OCI-LY3 (cell line): ENCODE data around the gene ZSCAN16.
A peak's percentile ranks its signal among the peaks of the same experiment; 100 is the strongest.
"Not testable (repeated sequence)": the region's sequence is repeated elsewhere in the genome, so short reads cannot be mapped to it uniquely, and the experiment has no call there.

Experiments used
- H2AFZ ChIP-seq: fragments of 200-600, 300-600 bp; shearing (Covaris generic); 2 replicates; pipeline ENCODE4 v1.6.0; 2014; ENCODE audit warnings: antibody characterized with exemption, low read depth, low read length
- H3K27ac ChIP-seq: fragments of 200-600, 300-600 bp; sonication (generic); 2 replicates; pipeline ENCODE4 v1.5.1; 2014; ENCODE audit warnings: mild to moderate bottlenecking, low read length, moderate library complexity, mixed read lengths
- H3K27me3 ChIP-seq: fragments of 200-600, 300-600 bp; sonication (generic); 2 replicates; pipeline ENCODE4 v1.6.1; 2014; ENCODE audit warnings: low read depth, low read length, mixed read lengths
- H3K36me3 ChIP-seq: fragments of 200-600, 300-600 bp; sonication (generic); replicated peaks from 2 replicates; pipeline ENCODE3; 2014; ENCODE audit warnings: low read depth, low read length, mixed read lengths
- H3K4me1 ChIP-seq: fragments of 300-600, 200-600 bp; sonication (generic); 2 replicates; pipeline ENCODE4 v1.6.1; 2014; ENCODE audit warnings: low read length, mixed read lengths
- H3K4me2 ChIP-seq: fragments of 200-600, 300-600 bp; sonication (generic); 2 replicates; pipeline ENCODE4 v1.6.1; 2014; ENCODE audit warnings: low read length, mixed read lengths
- H3K4me3 ChIP-seq: fragments of 300-600, 200-600 bp; sonication (generic); 2 replicates; pipeline ENCODE4 v1.5.1; 2014; ENCODE audit warnings: antibody characterized with exemption, mild to moderate bottlenecking, low read length, moderate library complexity
- H3K79me2 ChIP-seq: fragments of 300-600, 200-600 bp; shearing (Covaris generic); 2 replicates; pipeline ENCODE4 v1.6.1; 2014; ENCODE audit warnings: mild to moderate bottlenecking, low read length, mixed read lengths
- H3K9ac ChIP-seq: fragments of 300-600, 200-600 bp; shearing (Covaris generic); 2 replicates; pipeline ENCODE4 v1.6.0; 2014; ENCODE audit warnings: mild to moderate bottlenecking, low read length, moderate library complexity
- H3K9me3 ChIP-seq: fragments of 200-600, 300-600 bp; shearing (Covaris generic); 2 replicates; pipeline ENCODE4 v1.6.1; 2014; ENCODE audit warnings: low read length, mixed read lengths; ENCODE audit not compliant: insufficient read depth
- H4K20me1 ChIP-seq: fragments of 200-600, 300-600 bp; sonication (generic); 2 replicates; pipeline ENCODE4 v1.6.1; 2016; ENCODE audit warnings: low read length, mixed read lengths; ENCODE audit not compliant: insufficient read depth
- EZH2phosphoT487 ChIP-seq: fragments of 200-600 bp; shearing (Covaris generic); IDR thresholded peaks from 2 replicates; pipeline ENCODE4 v1.6.1; 2018; ENCODE audit warnings: antibody characterized with exemption, mixed run types, low read depth
- TF ChIP-seq, protein P1 (sequence below): fragments of 200-600, 300-600 bp; sonication (generic); IDR thresholded peaks from 2 replicates; pipeline ENCODE4 v1.5.1; 2014; ENCODE audit warnings: antibody characterized with exemption, low read length, low read depth

Gene ZSCAN16

DNA sequence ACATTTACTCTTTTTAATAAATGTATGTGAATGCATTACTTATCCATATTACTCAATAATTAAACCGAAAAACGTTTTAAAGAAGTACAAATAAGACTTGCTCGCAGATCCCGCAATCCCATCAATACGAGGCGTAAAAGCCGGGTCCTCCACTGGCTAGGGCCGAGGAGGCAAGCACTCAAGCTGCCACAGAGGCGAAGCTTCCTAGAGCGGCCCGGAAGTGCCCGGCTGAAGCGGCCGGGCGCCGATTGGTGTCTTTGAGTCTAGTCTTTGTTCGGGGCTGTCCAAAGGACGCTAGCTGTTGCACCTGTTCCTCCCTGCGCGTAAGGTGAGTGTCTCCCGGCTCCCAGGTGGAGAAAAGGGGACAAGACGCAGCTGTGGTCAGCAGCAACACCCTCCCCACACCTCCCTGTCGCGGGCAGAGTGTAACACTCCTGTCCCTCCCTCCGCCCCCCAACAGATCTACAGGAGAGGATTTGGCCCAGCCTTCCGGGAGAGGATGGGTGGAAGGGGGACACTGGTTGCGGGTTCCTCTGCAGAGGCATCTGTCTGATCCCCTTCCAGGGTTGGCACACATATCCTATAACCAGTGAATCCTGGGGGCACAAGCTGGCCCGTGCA, at the start of gene ZSCAN16:
Gene ZSCAN16, plus strand, starts transcription at position 260 of the 621 bp plus-strand sequence. CDS start 835 bp downstream, outside the sequence.
- peak within 1 kb of the TSS; percentile 94 for H3K4me2 ChIP-seq
- peaks cover 23% of the 10 kb centered on the region for H3K36me3 ChIP-seq
- peaks cover 68% of the 10 kb centered on the region for H3K79me2 ChIP-seq

DNA sequence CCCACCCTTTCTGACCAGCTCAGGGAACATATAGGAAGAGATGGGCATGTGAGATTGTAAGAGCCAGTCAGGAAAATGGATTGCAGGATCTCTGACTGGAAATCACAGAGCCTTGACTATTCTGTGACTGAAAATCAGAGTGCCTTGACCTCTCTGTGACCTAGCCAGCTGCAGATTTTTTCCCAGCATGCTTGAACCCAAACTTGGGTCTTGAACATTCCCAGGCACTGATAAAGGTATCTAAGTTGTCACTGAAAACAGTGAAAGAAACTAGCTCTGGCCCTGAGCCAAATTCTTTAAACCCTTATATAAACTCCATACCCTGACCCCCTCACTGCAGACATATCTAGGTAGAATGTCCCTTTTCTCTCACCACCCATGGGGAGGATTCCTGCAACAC, 46.4 kb upstream of the ZSCAN16 start:
- H3K9ac ChIP-seq: no peak overlapping the region
- H3K9me3 ChIP-seq: no peaks in the 10 kb centered on the region
- TF ChIP-seq EZH2phosphoT487: no peak
- TF ChIP-seq, protein P1, sequence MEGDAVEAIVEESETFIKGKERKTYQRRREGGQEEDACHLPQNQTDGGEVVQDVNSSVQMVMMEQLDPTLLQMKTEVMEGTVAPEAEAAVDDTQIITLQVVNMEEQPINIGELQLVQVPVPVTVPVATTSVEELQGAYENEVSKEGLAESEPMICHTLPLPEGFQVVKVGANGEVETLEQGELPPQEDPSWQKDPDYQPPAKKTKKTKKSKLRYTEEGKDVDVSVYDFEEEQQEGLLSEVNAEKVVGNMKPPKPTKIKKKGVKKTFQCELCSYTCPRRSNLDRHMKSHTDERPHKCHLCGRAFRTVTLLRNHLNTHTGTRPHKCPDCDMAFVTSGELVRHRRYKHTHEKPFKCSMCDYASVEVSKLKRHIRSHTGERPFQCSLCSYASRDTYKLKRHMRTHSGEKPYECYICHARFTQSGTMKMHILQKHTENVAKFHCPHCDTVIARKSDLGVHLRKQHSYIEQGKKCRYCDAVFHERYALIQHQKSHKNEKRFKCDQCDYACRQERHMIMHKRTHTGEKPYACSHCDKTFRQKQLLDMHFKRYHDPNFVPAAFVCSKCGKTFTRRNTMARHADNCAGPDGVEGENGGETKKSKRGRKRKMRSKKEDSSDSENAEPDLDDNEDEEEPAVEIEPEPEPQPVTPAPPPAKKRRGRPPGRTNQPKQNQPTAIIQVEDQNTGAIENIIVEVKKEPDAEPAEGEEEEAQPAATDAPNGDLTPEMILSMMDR: no peak
- peaks cover 3% of the 10 kb centered on the region for H3K36me3 ChIP-seq
- no peaks in the 10 kb centered on the region for H4K20me1 ChIP-seq
- H3K4me1 ChIP-seq: peaks cover 25% of the 10 kb centered on the region
- H3K4me3 ChIP-seq: no peak overlapping the region
- no peaks in the 10 kb centered on the region for H3K27me3 ChIP-seq
- no peak overlapping the region for H3K27ac ChIP-seq
- no peak overlapping the region for H2AFZ ChIP-seq
- H3K79me2 ChIP-seq: no peaks in the 10 kb centered on the region
- no peak overlapping the region for H3K4me2 ChIP-seq

More for the DNA sequence above, at the start of gene ZSCAN16:
- Histone ChIP-seq H2AFZ (no peak within 1 kb of the TSS), H3K4me1 (peaks cover 19% of the 10 kb centered on the region), H3K27me3 (no peaks in the 10 kb centered on the region), H3K9me3 (no peaks in the 10 kb centered on the region), H3K9ac (peak within 1 kb of the TSS; percentile 48), H3K4me3 (peak within 1 kb of the TSS; percentile 92), H4K20me1 (peaks cover 56% of the 10 kb centered on the region), H3K27ac (peak within 1 kb of the TSS; percentile 26; the same call in 1 of the 2 replicates)
- TF ChIP-seq, protein P1: no peak
- no peak for TF ChIP-seq EZH2phosphoT487

DNA sequence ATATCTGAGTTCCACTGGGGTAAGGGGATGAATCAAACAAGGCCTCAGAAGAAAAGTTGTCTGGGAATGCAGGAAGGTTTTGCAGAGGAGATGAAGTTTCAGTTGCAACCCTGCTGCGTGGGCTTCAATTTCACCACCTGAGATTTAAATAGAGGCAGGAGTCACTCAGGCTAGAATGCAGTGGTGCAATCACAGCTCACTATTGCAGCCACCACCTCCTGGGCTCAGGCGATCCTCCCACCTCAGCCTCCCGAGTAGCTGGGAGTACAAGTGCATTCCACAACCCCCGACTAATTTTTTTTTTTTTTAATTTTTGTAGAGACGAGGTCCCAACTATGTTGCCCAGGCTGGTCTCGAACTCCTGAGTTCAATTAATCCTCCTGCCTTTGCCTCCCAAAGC, 45.6 kb upstream of the ZSCAN16 start:
- no peak overlapping the region for H3K4me2 ChIP-seq
- TF ChIP-seq, protein P1: no peak
- no peak for TF ChIP-seq EZH2phosphoT487
- no peak overlapping the region for H3K4me3 ChIP-seq

DNA sequence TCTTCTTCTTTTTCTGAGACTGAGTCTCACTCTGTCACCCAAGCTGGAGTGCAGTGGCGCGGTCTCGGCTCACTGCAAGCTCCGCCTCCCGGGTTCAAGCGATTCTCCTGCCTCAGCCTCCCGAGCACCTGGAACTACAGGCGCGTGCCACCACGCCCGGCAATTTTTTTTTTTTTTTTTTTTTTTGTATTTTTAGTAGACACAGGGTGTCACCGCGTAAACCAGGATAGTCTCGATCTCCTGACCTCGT, 44.1 kb upstream of the ZSCAN16 start, which contains the start of gene ZNF165:
Gene ZNF165, plus strand, starts transcription at position 188 of the 250 bp plus-strand sequence. CDS start 4,913 bp downstream, outside the sequence.
- peak within 1 kb of the TSS; percentile 95 for H3K4me3 ChIP-seq
- peak within 1 kb of the TSS; percentile 89 for H3K9ac ChIP-seq
- peak within 1 kb of the TSS; percentile 95; the same call in 1 of the 2 replicates for H2AFZ ChIP-seq
- peak within 1 kb of the TSS; percentile 97 for H3K27ac ChIP-seq
- not testable (repeated sequence) for H3K79me2 ChIP-seq, H3K9me3 ChIP-seq, H4K20me1 ChIP-seq, H3K27me3 ChIP-seq
- peaks cover 31% of the 10 kb centered on the region for H3K4me1 ChIP-seq
- H3K4me2 ChIP-seq: peak within 1 kb of the TSS; percentile 86
- peaks cover 12% of the 10 kb centered on the region for H3K36me3 ChIP-seq

More for the DNA sequence above, 45.6 kb upstream of the ZSCAN16 start:
- H3K27me3 ChIP-seq: no peaks in the 10 kb centered on the region
- H3K36me3 ChIP-seq: peaks cover 7% of the 10 kb centered on the region
- H3K4me1 ChIP-seq: peaks cover 31% of the 10 kb centered on the region
- H3K79me2 ChIP-seq: no peaks in the 10 kb centered on the region
- no peaks in the 10 kb centered on the region for H4K20me1 ChIP-seq
- peaks cover 6% of the 10 kb centered on the region; the same call in 1 of the 2 replicates for H3K9me3 ChIP-seq
- no peak overlapping the region for H3K9ac ChIP-seq
- no peak overlapping the region for H2AFZ ChIP-seq
- no peak overlapping the region for H3K27ac ChIP-seq
